Measurements from ENCODE around the gene BLMH. TPM values are rescaled to one million over a fixed set of nuclear protein-coding genes. Genes with fewer than 3 reads are reported as not detected.

BLMH gene
- total and polyA plus RNA-seq, 8 donors: 5.4 to 32.4 (median 14.7) TPM; not detected in 1

DNA sequence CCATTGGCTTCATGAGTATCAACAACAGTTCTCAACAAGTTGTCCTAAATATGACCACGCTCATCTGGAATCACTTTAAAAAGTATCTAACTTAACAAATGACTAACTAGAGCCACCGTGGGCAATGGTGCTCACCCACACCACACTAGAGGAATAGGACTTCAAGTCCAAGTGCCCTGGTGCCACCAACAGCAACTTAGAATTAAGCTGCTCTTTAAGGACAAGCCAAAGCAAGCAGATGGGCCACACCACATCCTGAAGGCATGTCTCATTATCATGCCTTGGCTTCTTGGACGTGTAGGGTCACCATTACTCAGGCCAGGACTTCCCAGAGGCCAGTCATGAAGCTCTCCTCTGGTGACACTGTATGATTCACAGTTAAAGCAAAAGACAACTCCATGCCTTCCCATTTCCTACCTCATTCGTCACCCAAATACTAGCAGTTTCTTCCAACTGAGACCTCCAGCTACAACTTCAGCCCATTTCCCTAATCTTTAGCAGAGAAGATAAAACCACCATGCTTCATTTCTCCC is 46.8 kb downstream of the BLMH start:
- peaks cover 0 to 11% (median 0%) of the 10 kb centered on the region in 3 donors for H3K27me3 ChIP-seq
- H3K4me3 ChIP-seq: no peak overlapping the region
- no peaks in the 10 kb centered on the region for H3K9me3 ChIP-seq
- peaks cover 21 to 33% (median 31%) of the 10 kb centered on the region in 4 donors for H3K36me3 ChIP-seq
- TF ChIP-seq EP300 (IDR thresholded peaks at IDR 0.05) (no peak), POLR2A (IDR thresholded peaks at IDR 0.05) (no peak), POLR2AphosphoS5 (IDR thresholded peaks at IDR 0.05) (no peak)
- TF ChIP-seq, protein P1, sequence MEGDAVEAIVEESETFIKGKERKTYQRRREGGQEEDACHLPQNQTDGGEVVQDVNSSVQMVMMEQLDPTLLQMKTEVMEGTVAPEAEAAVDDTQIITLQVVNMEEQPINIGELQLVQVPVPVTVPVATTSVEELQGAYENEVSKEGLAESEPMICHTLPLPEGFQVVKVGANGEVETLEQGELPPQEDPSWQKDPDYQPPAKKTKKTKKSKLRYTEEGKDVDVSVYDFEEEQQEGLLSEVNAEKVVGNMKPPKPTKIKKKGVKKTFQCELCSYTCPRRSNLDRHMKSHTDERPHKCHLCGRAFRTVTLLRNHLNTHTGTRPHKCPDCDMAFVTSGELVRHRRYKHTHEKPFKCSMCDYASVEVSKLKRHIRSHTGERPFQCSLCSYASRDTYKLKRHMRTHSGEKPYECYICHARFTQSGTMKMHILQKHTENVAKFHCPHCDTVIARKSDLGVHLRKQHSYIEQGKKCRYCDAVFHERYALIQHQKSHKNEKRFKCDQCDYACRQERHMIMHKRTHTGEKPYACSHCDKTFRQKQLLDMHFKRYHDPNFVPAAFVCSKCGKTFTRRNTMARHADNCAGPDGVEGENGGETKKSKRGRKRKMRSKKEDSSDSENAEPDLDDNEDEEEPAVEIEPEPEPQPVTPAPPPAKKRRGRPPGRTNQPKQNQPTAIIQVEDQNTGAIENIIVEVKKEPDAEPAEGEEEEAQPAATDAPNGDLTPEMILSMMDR (IDR thresholded peaks at IDR 0.05): no peak
- no peaks in the 10 kb centered on the region for H3K4me1 ChIP-seq
- intact Hi-C loops (cut with DNase I; ENCODE audit: low total_unique reads): loop anchor here (10.0 kb wide), 1 partner anchor 400 kb away; no protein-coding TSS in a partner anchor
- 72 to 85% (median 77%) methylated on average over 4 of the region's 4 CpGs for WGBS, 5 donors
- DNase-seq: no peak
- H3K27ac ChIP-seq: no peak overlapping the region

DNA sequence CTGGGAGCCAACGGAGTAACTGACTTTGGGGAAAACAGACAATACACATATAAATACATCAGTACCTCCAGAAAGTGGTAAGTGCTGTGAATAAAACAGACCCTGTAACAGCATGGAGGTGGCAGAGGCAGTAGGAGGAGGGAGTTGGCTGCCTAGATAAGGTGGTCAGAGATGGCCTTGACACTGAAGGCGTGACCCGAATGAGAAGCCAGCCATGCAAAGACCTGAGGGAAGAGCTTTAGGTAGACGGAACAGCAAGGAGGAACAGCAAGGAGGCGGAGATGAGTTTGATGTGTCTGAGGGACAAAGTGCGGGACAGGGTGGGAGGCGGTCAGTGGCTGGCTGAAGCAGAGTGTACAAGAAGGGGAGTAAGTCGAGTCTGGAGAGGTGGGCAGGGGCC is 48.2 kb downstream of the BLMH start:
- no peak overlapping the region for H3K27ac ChIP-seq
- no peaks in the 10 kb centered on the region for H3K9me3 ChIP-seq
- H3K4me3 ChIP-seq: no peak overlapping the region
- intact Hi-C loops (cut with DNase I; ENCODE audit: low total_unique reads): loop anchor here (10.0 kb wide), 1 partner anchor 399 kb away; no protein-coding TSS in a partner anchor
- TF ChIP-seq EP300 (IDR thresholded peaks at IDR 0.05): no peak
- TF ChIP-seq, protein P1 (IDR thresholded peaks at IDR 0.05): no peak
- TF ChIP-seq POLR2AphosphoS5 (IDR thresholded peaks at IDR 0.05): no peak
- TF ChIP-seq POLR2A (IDR thresholded peaks at IDR 0.05): no peak
- H3K4me1 ChIP-seq: peaks cover 2 to 6% (median 4%) of the 10 kb centered on the region in 4 donors
- peaks cover 0 to 23% (median 4%) of the 10 kb centered on the region in 3 donors for H3K27me3 ChIP-seq
- 84 to 91% (median 87%) methylated on average over 8 of the region's 8 CpGs for WGBS, 5 donors
- peaks cover 9 to 19% (median 17%) of the 10 kb centered on the region in 4 donors for H3K36me3 ChIP-seq
- DNase-seq: no peak

DNA sequence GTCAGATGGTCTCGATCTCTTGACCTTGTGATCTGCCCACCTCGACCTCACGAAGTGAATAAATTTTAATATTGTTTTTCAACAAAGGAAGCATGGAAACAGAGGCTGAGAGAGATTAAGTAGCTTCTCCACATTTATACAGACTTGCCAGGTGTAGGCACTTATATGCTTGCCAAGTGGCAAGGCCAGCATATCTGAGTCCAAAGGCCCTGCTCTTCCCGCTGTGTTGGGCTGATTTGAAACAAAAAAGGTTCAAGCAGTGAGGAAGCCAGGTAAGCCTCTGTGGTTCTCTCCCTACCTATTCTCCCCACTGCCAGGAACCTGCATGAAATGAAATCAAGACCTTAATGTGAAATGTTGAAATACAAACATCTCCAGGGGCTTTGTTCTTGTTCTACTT is 48.7 kb downstream of the BLMH start:
- TF ChIP-seq POLR2A (IDR thresholded peaks at IDR 0.05): no peak
- TF ChIP-seq, protein P1 (IDR thresholded peaks at IDR 0.05): no peak
- TF ChIP-seq EP300 (IDR thresholded peaks at IDR 0.05): no peak
- TF ChIP-seq POLR2AphosphoS5 (IDR thresholded peaks at IDR 0.05): no peak
- Histone ChIP-seq H3K4me3 (no peak overlapping the region), H3K9me3 (no peaks in the 10 kb centered on the region), H3K27me3 (peaks cover 0 to 29% (median 10%) of the 10 kb centered on the region in 3 donors), H3K4me1 (peaks cover 7 to 12% (median 10%) of the 10 kb centered on the region in 4 donors), H3K27ac (no peak overlapping the region), H3K36me3 (peaks cover 3 to 14% (median 12%) of the 10 kb centered on the region in 4 donors)
- DNase-seq: no peak
- intact Hi-C loops (cut with DNase I; ENCODE audit: low total_unique reads): loop anchor here (10.0 kb wide), 1 partner anchor 398 kb away; no protein-coding TSS in a partner anchor
- WGBS, 5 donors: 89 to 97% (median 91%) methylated on average over 4 of the region's 4 CpGs

DNA sequence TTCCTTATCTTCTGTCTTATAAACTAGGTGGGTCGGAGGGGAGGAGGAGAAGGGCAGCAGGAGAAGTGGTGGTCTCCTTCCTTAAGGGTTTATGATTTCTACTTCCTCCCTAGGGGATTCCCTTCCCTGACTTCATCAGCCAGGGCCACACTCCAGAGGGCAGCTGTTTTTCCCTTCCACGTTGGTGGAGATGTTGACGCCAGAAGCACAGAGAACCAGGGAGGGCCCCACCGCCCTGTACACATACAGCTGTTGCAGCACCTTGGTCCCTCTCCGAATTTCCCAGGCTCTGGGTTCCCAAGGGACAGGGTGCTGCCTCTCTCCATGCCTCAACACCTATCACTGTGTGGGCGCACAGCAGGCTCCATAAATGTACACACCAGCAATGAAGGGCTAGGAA is 50.7 kb downstream of the BLMH start:
- Histone ChIP-seq H3K4me1 (peaks cover 15 to 31% (median 29%) of the 10 kb centered on the region in 4 donors), H3K27ac (no peak overlapping the region), H3K4me3 (no peak overlapping the region), H3K36me3 (no peaks in the 10 kb centered on the region), H3K9me3 (no peaks in the 10 kb centered on the region), H3K27me3 (peaks cover 5 to 48% (median 28%) of the 10 kb centered on the region in 3 donors)
- WGBS, 5 donors: 73 to 81% (median 74%) methylated on average over 6 of the region's 6 CpGs
- no peak for TF ChIP-seq POLR2A (IDR thresholded peaks at IDR 0.05)
- no peak for TF ChIP-seq EP300 (IDR thresholded peaks at IDR 0.05)
- no peak for TF ChIP-seq POLR2AphosphoS5 (IDR thresholded peaks at IDR 0.05)
- TF ChIP-seq, protein P1 (IDR thresholded peaks at IDR 0.05): no peak
- intact Hi-C loops (cut with DNase I; ENCODE audit: low total_unique reads): loop anchor here (10.0 kb wide), 1 partner anchor 396 kb away; no protein-coding TSS in a partner anchor
- no peak for DNase-seq
